Uterus (tissue), 2 donors: Measurements from ENCODE around the gene CYTH2.

Experiments
- CTCF ChIP-seq, 4 experiments: fragments of 200-600 bp in 2 of 4; fragments of 450-650 bp in 2 of 4; sonication (generic) in 2 of 4; IDR thresholded peaks; one replicate each; pipeline ENCODE4 v1.5.1; 2016 to 2019; ENCODE audit warnings: antibody characterized with exemption in 4 of 4, mild to moderate bottlenecking in 2 of 4, moderate library complexity in 1 of 4
- POLR2A ChIP-seq, 2 donors: fragments of 450-650 bp; IDR thresholded peaks; one replicate each; pipeline ENCODE4 v1.6.1; 2016; ENCODE audit warnings: antibody characterized with exemption in 2 of 2, mild to moderate bottlenecking in 1 of 2, moderate library complexity in 1 of 2

- no peak for TF ChIP-seq CTCF (IDR thresholded peaks at IDR 0.05)
- TF ChIP-seq POLR2A (IDR thresholded peaks at IDR 0.05) = no peak
Observed at GRCh38 chr19:48481846-48482639, 12.9 kb downstream of the CYTH2 start.
